HCT116 (cell line): Measurements from ENCODE around the gene ZNF692.

Source experiments
- CTCF ChIP-seq, 3 experiments: fragments of 200-600 bp in 1 of 3; sonication (generic) in 1 of 3; IDR thresholded peaks in 2 of 3; conservative IDR thresholded peaks in 1 of 3; 2 replicates each; pipeline ENCODE4 v1.5.1; 2012 to 2017; ENCODE audit warnings: low read depth in 2 of 3, low read length in 2 of 3, antibody characterized with exemption in 1 of 3, borderline replicate concordance in 1 of 3, control low read depth in 1 of 3, mild to moderate bottlenecking in 1 of 3, mixed read lengths in 1 of 3, mixed run types in 1 of 3, moderate library complexity in 1 of 3; ENCODE audit not compliant: insufficient read depth in 1 of 3
- EZH2 ChIP-seq: fragments of 200-600 bp; sonication (generic); IDR thresholded peaks from 2 replicates; pipeline ENCODE4 v1.6.1; 2017; ENCODE audit warnings: antibody characterized with exemption, mixed run types
- MAX ChIP-seq: IDR thresholded peaks from 2 replicates; pipeline ENCODE4 v1.6.1; 2012
- POLR2A ChIP-seq: IDR thresholded peaks from 2 replicates; pipeline ENCODE4 v1.7.0; 2011; ENCODE audit warnings: borderline replicate concordance; ENCODE audit not compliant: insufficient read depth, insufficient read length; ENCODE audit errors: extremely low read depth
- POLR2AphosphoS5 ChIP-seq: IDR thresholded peaks from 2 replicates; pipeline ENCODE4 v1.6.1; 2011; ENCODE audit warnings: mild to moderate bottlenecking, low read depth, low read length, moderate library complexity
- REST ChIP-seq: IDR thresholded peaks from 2 replicates; pipeline ENCODE4 v1.6.1; 2012; ENCODE audit warnings: low read depth
- SIN3A ChIP-seq: IDR thresholded peaks from 2 replicates; pipeline ENCODE4 v1.6.1; 2012; ENCODE audit warnings: low read depth
- TCF7L2 ChIP-seq: IDR thresholded peaks from 2 replicates; pipeline ENCODE4 v1.7.0; 2011; ENCODE audit warnings: borderline replicate concordance, inconsistent platforms; ENCODE audit not compliant: insufficient read depth, insufficient read length; ENCODE audit errors: extremely low read depth
- YY1 ChIP-seq: IDR thresholded peaks from 2 replicates; pipeline ENCODE4 v1.6.1; 2011; ENCODE audit warnings: low read length, low read depth, moderate library complexity, mild to moderate bottlenecking; ENCODE audit not compliant: insufficient replicate concordance; ENCODE audit errors: extremely low read depth
- ZNF274 ChIP-seq: fragments of 200-500 bp; sonication (Bioruptor generic); IDR thresholded peaks from 2 replicates; pipeline ENCODE4 v1.6.1; 2014; ENCODE audit warnings: mild to moderate bottlenecking, low read depth, low read length, inconsistent platforms

GRCh38 chr1:248800459-248800858 is 58.4 kb downstream of the ZNF692 start:
- no peak for TF ChIP-seq TCF7L2
- TF ChIP-seq SIN3A, result no peak
- no peak for TF ChIP-seq POLR2A
- no peak for TF ChIP-seq CTCF (IDR thresholded peaks at IDR 0.05 in 2 of 3, conservative IDR thresholded peaks at IDR 0.05 in 1 of 3; ENCODE audit: borderline replicate concordance in 1 of 3, insufficient read depth in 1 of 3, low read depth in 2 of 3, low read length in 2 of 3)
- TF ChIP-seq MAX, result no peak
- TF ChIP-seq REST, result no peak
- no peak for TF ChIP-seq YY1
- no peak for TF ChIP-seq ZNF274
- TF ChIP-seq EZH2, result no peak
- TF ChIP-seq POLR2AphosphoS5, result no peak
